HepG2 (cell line): ENCODE results near the gene TMEM219. TPM values are rescaled to one million over a fixed set of nuclear protein-coding genes. Genes with fewer than 3 reads are reported as not detected.

Source experiments
- EEA1 ChIP-seq: sonication (generic); formaldehyde crosslinking; IDR thresholded peaks from 2 replicates; pipeline ENCODE4 v1.5.1; 2020; ENCODE audit warnings: mild to moderate bottlenecking, missing genetic modification reagents, borderline replicate concordance
- ELF1 ChIP-seq: sonication (generic); formaldehyde crosslinking; IDR thresholded peaks from 2 replicates; pipeline ENCODE4 v1.4.0; 2020; ENCODE audit warnings: missing genetic modification reagents
- GABPA ChIP-seq, 2 experiments: IDR thresholded peaks; 2 replicates each; pipeline ENCODE4 v1.6.1; 2011 to 2016; ENCODE audit warnings: low read depth in 2 of 2, low read length in 1 of 2, missing biosample characterization in 1 of 2, missing genetic modification characterization in 1 of 2
- SOX6 ChIP-seq, 2 experiments: fragments of 450-650 bp in 1 of 2; sonication (generic) in 1 of 2; formaldehyde crosslinking in 1 of 2; IDR thresholded peaks; 2 replicates each; pipeline versions ENCODE4 v1.4.0 to v1.6.1; 2017 to 2020; ENCODE audit warnings: antibody characterized with exemption in 1 of 2, mild to moderate bottlenecking in 1 of 2, missing genetic modification reagents in 1 of 2
- TEAD3 ChIP-seq: optimal IDR thresholded peaks from 2 replicates; pipeline ENCODE3; 2016; ENCODE audit warnings: borderline replicate concordance
- ZFP82 ChIP-seq: sonication (generic); formaldehyde crosslinking; IDR thresholded peaks from 2 replicates; pipeline ENCODE4 v1.5.1; 2020; ENCODE audit warnings: mild to moderate bottlenecking, missing genetic modification reagents, borderline replicate concordance
- ZMYM3 ChIP-seq: sonication (generic); formaldehyde crosslinking; IDR thresholded peaks from 2 replicates; pipeline ENCODE4 v1.5.1; 2020; ENCODE audit warnings: mild to moderate bottlenecking, missing genetic modification reagents
- ZNF264 ChIP-seq: sonication (generic); formaldehyde crosslinking; IDR thresholded peaks from 2 replicates; pipeline ENCODE4 v1.4.0; 2020; ENCODE audit warnings: missing genetic modification reagents
- ZNF317 ChIP-seq: sonication (generic); formaldehyde crosslinking; IDR thresholded peaks from 2 replicates; pipeline ENCODE4 v1.5.0; 2020; ENCODE audit warnings: mild to moderate bottlenecking, missing genetic modification reagents
- ZNF431 ChIP-seq: sonication (generic); formaldehyde crosslinking; IDR thresholded peaks from 2 replicates; pipeline ENCODE4 v1.9.0; 2022; ENCODE audit warnings: missing genetic modification reagents, low read depth, mild to moderate bottlenecking, borderline replicate concordance
- ZNF44 ChIP-seq: sonication (generic); formaldehyde crosslinking; IDR thresholded peaks from 2 replicates; pipeline ENCODE4 v1.5.1; 2020; ENCODE audit warnings: mild to moderate bottlenecking, missing genetic modification reagents
- ZNF781 ChIP-seq: sonication (generic); formaldehyde crosslinking; IDR thresholded peaks from 2 replicates; pipeline ENCODE4 v1.5.1; 2020; ENCODE audit warnings: borderline replicate concordance, mild to moderate bottlenecking, missing genetic modification reagents; ENCODE audit errors: not compliant biosample characterization
- polyA plus RNA-seq, 8 experiments: library from polyadenylated mRNA; depleted of rRNA in 3 of 8; stranded (reverse) in 7 of 8; unstranded in 1 of 8; fragments of >200 nt; fragmentation: Illumina TruSeq in 4 of 8; extraction: Trizol in 4 of 8; gene quantifications; 2 replicates each; pipeline versions ENCODE4 v1.2.1 to v1.2.3, GENCODE V29; 2011 to 2016; ENCODE audit warnings: low read depth in 4 of 8, missing spikeins in 1 of 8, mixed read lengths in 1 of 8; ENCODE audit not compliant: insufficient read depth in 1 of 8
- total RNA-seq, 5 experiments: library from RNA; depleted of rRNA; stranded (reverse); fragments of >200 nt; fragmentation: Illumina TruSeq; extraction: Trizol; gene quantifications; 2 replicates each; pipeline ENCODE4 v1.2.3, GENCODE V29; 2016; ENCODE audit warnings: low read depth in 1 of 5
- TF ChIP-seq, protein P1 (sequence below): sonication (generic); formaldehyde crosslinking; IDR thresholded peaks from 2 replicates; pipeline ENCODE4 v1.4.0; 2020; ENCODE audit warnings: mild to moderate bottlenecking, missing genetic modification reagents
- TF ChIP-seq, protein P2 (sequence below): sonication (generic); formaldehyde crosslinking; IDR thresholded peaks from 2 replicates; pipeline ENCODE4 v1.9.0; 2021; ENCODE audit warnings: missing genetic modification reagents, borderline replicate concordance
- TF ChIP-seq, protein P3 (sequence below): sonication (generic); formaldehyde crosslinking; IDR thresholded peaks from 2 replicates; pipeline ENCODE4 v1.8.1; 2023; ENCODE audit warnings: mild to moderate bottlenecking, moderate library complexity, missing genetic modification reagents
- TF ChIP-seq, protein P4 (sequence below): sonication (generic); formaldehyde crosslinking; IDR thresholded peaks from 2 replicates; pipeline ENCODE4 v1.5.0; 2020; ENCODE audit warnings: missing genetic modification reagents, mild to moderate bottlenecking, borderline replicate concordance
- TF ChIP-seq, protein P5 (sequence below): IDR thresholded peaks from 2 replicates; pipeline ENCODE4 v1.6.1; 2016; ENCODE audit warnings: control low read depth

Gene TMEM219
- total and polyA plus RNA-seq, 2 of the 13 experiments (the other 11 are each of a cell fraction or from before 2014, with no cell fraction given): 105 to 115 TPM

DNA sequence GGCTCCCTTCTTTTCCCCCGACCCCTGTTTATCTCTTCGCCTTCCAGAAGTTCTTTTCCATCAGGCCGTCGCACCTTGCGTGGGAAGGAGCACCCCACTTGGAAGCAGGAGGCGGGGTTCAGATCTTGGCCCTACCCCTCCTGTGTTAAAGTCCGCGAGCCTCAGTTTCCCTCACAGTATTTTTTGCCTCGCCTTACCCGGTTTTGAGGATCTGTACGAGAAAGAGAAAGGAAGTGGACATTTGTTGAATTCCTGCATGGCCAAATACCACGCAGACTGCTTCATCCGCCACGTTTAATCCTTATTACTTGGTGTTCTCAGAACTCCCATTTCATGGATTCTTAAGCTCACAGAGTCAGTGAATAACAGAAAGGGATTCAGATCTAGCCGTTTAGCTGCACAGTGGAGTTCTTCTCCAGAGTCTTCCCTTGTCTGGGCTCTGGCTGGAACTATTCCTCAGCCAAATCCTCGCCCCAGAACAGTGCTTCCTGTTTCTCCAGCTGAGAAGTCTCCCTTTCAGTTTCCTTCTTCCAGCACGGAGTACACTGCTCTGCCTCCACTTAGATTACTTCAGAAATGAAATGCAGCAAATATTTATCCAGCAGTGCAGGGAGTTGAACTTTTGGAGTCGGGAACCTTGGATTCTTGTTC lies 590 bp downstream of the TMEM219 start (continued):
- TF ChIP-seq, protein P1, sequence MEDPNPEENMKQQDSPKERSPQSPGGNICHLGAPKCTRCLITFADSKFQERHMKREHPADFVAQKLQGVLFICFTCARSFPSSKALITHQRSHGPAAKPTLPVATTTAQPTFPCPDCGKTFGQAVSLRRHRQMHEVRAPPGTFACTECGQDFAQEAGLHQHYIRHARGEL: 0 out of 2 replicates have a peak, but pooled peaks have one; percentile 48
- TF ChIP-seq ZNF781 (CRISPR knock-in tag) (peak; percentile 35), ZMYM3 (CRISPR knock-in tag) (peak; percentile 24; the same call in 1 of the 2 replicates), ZNF317 (CRISPR knock-in tag) (0 out of 2 replicates have a peak, but pooled peaks have one; percentile 26), SOX6 (IDR thresholded peaks at IDR 0.05) (no peak), SOX6 (CRISPR knock-in tag; IDR thresholded peaks at IDR 0.05) (peak; percentile 44; the same call in 1 of the 2 replicates), ZNF431 (CRISPR knock-in tag) (0 out of 2 replicates have a peak, but pooled peaks have one; percentile 24), TEAD3 (peak; percentile 18), GABPA (IDR thresholded peaks at IDR 0.05; ENCODE audit: low read depth, low read length) (no peak), GABPA (CRISPR knock-in tag; IDR thresholded peaks at IDR 0.05; ENCODE audit: low read depth) (0 out of 2 replicates have a peak, but pooled peaks have one; percentile 1), ZNF264 (CRISPR knock-in tag) (peak; percentile 53; the same call in 1 of the 2 replicates), ZNF44 (CRISPR knock-in tag) (0 out of 2 replicates have a peak, but pooled peaks have one; percentile 15), ZFP82 (CRISPR knock-in tag) (0 out of 2 replicates have a peak, but pooled peaks have one; percentile 1), ELF1 (CRISPR knock-in tag) (peak; percentile 32), EEA1 (CRISPR knock-in tag) (no peak)
- TF ChIP-seq, protein P2, sequence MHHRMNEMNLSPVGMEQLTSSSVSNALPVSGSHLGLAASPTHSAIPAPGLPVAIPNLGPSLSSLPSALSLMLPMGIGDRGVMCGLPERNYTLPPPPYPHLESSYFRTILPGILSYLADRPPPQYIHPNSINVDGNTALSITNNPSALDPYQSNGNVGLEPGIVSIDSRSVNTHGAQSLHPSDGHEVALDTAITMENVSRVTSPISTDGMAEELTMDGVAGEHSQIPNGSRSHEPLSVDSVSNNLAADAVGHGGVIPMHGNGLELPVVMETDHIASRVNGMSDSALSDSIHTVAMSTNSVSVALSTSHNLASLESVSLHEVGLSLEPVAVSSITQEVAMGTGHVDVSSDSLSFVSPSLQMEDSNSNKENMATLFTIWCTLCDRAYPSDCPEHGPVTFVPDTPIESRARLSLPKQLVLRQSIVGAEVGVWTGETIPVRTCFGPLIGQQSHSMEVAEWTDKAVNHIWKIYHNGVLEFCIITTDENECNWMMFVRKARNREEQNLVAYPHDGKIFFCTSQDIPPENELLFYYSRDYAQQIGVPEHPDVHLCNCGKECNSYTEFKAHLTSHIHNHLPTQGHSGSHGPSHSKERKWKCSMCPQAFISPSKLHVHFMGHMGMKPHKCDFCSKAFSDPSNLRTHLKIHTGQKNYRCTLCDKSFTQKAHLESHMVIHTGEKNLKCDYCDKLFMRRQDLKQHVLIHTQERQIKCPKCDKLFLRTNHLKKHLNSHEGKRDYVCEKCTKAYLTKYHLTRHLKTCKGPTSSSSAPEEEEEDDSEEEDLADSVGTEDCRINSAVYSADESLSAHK (CRISPR knock-in tag): no peak
- TF ChIP-seq, protein P3, sequence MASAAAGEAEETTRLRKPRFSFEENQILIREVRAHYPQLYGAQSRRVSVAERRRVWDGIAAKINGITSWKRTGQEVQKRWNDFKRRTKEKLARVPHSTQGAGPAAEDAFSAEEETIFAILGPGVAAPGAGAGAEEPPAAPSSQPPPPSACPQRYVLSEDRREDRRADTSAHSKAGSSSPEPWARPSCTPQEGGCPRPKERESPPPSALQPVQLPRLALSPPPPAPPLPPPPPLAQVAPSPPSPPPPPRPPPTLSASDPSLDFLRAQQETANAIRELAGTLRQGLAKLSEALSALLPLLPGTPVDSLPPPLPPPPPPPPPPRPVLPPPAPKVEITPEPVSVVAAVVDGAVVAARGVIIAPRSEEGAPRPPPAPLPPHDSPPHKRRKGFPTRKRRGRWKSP (CRISPR knock-in tag): peak; percentile 25; the same call in 1 of the 2 replicates
- TF ChIP-seq, protein P4, sequence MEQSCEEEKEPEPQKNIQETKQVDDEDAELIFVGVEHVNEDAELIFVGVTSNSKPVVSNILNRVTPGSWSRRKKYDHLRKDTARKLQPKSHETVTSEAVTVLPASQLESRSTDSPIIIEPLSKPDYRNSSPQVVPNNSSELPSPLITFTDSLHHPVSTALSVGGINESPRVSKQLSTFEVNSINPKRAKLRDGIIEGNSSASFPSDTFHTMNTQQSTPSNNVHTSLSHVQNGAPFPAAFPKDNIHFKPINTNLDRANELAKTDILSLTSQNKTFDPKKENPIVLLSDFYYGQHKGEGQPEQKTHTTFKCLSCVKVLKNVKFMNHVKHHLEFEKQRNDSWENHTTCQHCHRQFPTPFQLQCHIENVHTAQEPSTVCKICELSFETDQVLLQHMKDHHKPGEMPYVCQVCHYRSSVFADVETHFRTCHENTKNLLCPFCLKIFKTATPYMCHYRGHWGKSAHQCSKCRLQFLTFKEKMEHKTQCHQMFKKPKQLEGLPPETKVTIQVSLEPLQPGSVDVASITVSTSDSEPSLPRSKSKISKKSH (CRISPR knock-in tag): 0 out of 2 replicates have a peak, but pooled peaks have one; percentile 24
- TF ChIP-seq, protein P5, sequence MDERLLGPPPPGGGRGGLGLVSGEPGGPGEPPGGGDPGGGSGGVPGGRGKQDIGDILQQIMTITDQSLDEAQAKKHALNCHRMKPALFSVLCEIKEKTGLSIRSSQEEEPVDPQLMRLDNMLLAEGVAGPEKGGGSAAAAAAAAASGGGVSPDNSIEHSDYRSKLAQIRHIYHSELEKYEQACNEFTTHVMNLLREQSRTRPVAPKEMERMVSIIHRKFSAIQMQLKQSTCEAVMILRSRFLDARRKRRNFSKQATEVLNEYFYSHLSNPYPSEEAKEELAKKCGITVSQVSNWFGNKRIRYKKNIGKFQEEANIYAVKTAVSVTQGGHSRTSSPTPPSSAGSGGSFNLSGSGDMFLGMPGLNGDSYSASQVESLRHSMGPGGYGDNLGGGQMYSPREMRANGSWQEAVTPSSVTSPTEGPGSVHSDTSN (CRISPR knock-in tag): 0 out of 2 replicates have a peak, but pooled peaks have one; percentile 18
